GM21825 (cell line): ENCODE data around the gene TBC1D3I.
"Not testable (repeated sequence)": the region's sequence is repeated elsewhere in the genome, so short reads cannot be mapped to it uniquely, and the experiment has no call there.

Experiments
- ATAC-seq: cut with Tn5 transposase; IDR thresholded peaks from one replicate; pipeline ENCODE4 v1.9.1; 2021; ENCODE audit warnings: mild to moderate bottlenecking, moderate library complexity; ENCODE audit not compliant: unreplicated experiment

Gene TBC1D3I

GRCh38 chr17:36264470-36264869 lies at the start of gene TBC1D3I:
TBC1D3I (minus strand) TSS chr17:36264570; CDS start chr17:36262985, 1,585 bp downstream.
- ATAC-seq = not testable (repeated sequence)

GRCh38 chr17:36295161-36295560 lies 30.8 kb upstream of the TBC1D3I start:
- ATAC-seq = not testable (repeated sequence)

- ATAC-seq = not testable (repeated sequence)
Observed at GRCh38 chr17:36289965-36290612, 25.7 kb upstream of the TBC1D3I start.

- not testable (repeated sequence) for ATAC-seq
Observed at GRCh38 chr17:36284219-36284618, 19.8 kb upstream of the TBC1D3I start.

- not testable (repeated sequence) for ATAC-seq
Observed at GRCh38 chr17:36283256-36283655, 18.9 kb upstream of the TBC1D3I start.

- not testable (repeated sequence) for ATAC-seq
Observed at GRCh38 chr17:36242046-36242445, 22.3 kb downstream of the TBC1D3I start.

GRCh38 chr17:36229644-36230043 lies 34.7 kb downstream of the TBC1D3I start:
- ATAC-seq = not testable (repeated sequence)

- not testable (repeated sequence) for ATAC-seq
Observed at GRCh38 chr17:36222967-36223366, 41.4 kb downstream of the TBC1D3I start.

- not testable (repeated sequence) for ATAC-seq
Observed at GRCh38 chr17:36221581-36222100, 42.7 kb downstream of the TBC1D3I start.

GRCh38 chr17:36220737-36221580 lies 43.4 kb downstream of the TBC1D3I start:
- ATAC-seq = not testable (repeated sequence)

GRCh38 chr17:36219556-36219955 lies 44.8 kb downstream of the TBC1D3I start:
- ATAC-seq = not testable (repeated sequence)

GRCh38 chr17:36215406-36216308 lies 48.7 kb downstream of the TBC1D3I start:
- not testable (repeated sequence) for ATAC-seq

- ATAC-seq = no peak
Observed at GRCh38 chr17:36214918-36215317, 49.5 kb downstream of the TBC1D3I start.

GRCh38 chr17:36213695-36214094 lies 50.7 kb downstream of the TBC1D3I start:
- no peak for ATAC-seq

- ATAC-seq = no peak
Observed at GRCh38 chr17:36212966-36213365, 51.4 kb downstream of the TBC1D3I start.

GRCh38 chr17:36212272-36212605 lies 52.1 kb downstream of the TBC1D3I start:
- ATAC-seq = no peak

- not testable (repeated sequence) for ATAC-seq
Observed at GRCh38 chr17:36211484-36212271, 52.7 kb downstream of the TBC1D3I start.

- ATAC-seq = peak; percentile 57
Observed at GRCh38 chr17:36210439-36211211, 53.7 kb downstream of the TBC1D3I start, which contains the start of gene CCL4L2. CCL4L2 (plus strand) TSS chr17:36211063.

- no peak for ATAC-seq
Observed at GRCh38 chr17:36209575-36209974, 54.8 kb downstream of the TBC1D3I start.
